T-cell (primary cell): ENCODE measurements around the gene FAT2. TPM values are rescaled to one million over a fixed set of nuclear protein-coding genes. Genes with fewer than 3 reads are reported as not detected.
"Not testable (repeated sequence)": the region's sequence is repeated elsewhere in the genome, so short reads cannot be mapped to it uniquely, and the experiment has no call there.

Experiments used
- ATAC-seq, 4 experiments: fragments of 200-7000 bp in 3 of 4; fragments of 150-1000 bp in 1 of 4; cut with Tn5 transposase; replicated peaks in 1 of 4; 1 replicate in 3 of 4; 2 replicates in 1 of 4; pipeline ENCODE4 v1.10.0; 2021; ENCODE audit warnings: moderate library complexity in 3 of 4, mild to moderate bottlenecking in 2 of 4, moderate number of reproducible peaks in 1 of 4
- CTCF ChIA-PET, 2 donors: fragments of 300-600 bp; sonication (Branson Sonifier 250); formaldehyde crosslinking; loops; one replicate each; lab custom pipeline; 2022; ENCODE audit warnings: antibody characterized with exemption in 2 of 2; lab: Charles Lee
- POLR2A ChIA-PET, 2 donors: fragments of 300-600 bp; sonication (Branson Sonifier 250); formaldehyde crosslinking; loops; one replicate each; lab custom pipeline; 2022; ENCODE audit warnings: antibody characterized with exemption in 2 of 2; lab: Charles Lee
- DNase-seq, 35 experiments: peaks; one replicate each; pipeline versions ENCODE4 v3.0.0 to v3.0.0-alpha.2; 2013 to 2023
- H3K27ac ChIP-seq: one replicate; pipeline ENCODE4 v1.5.1; 2013; ENCODE audit warnings: low read length
- H3K27me3 ChIP-seq, 2 experiments: replicated peaks in 1 of 2; 1 replicate in 1 of 2; 2 replicates in 1 of 2; pipeline versions ENCODE4 v1.6.1 to v1.7.0; 2013; ENCODE audit warnings: low read length in 1 of 2, mixed read lengths in 1 of 2; ENCODE audit not compliant: control insufficient read depth in 2 of 2, insufficient read depth in 2 of 2; ENCODE audit errors: extremely low read depth in 1 of 2
- H3K36me3 ChIP-seq, 2 donors: 1 replicate in 1 of 2; 2 replicates in 1 of 2; pipeline versions ENCODE4 v1.6.1 to v1.7.0; 2013; ENCODE audit warnings: low read length in 1 of 2; ENCODE audit not compliant: control insufficient read depth in 2 of 2, insufficient read depth in 1 of 2; ENCODE audit errors: extremely low read depth in 1 of 2
- H3K4me1 ChIP-seq, 2 experiments: 1 replicate in 1 of 2; 2 replicates in 1 of 2; pipeline versions ENCODE4 v1.6.1 to v1.7.0; 2013; ENCODE audit warnings: low read length in 2 of 2, mixed read lengths in 1 of 2; ENCODE audit not compliant: insufficient read depth in 2 of 2, control insufficient read depth in 1 of 2; ENCODE audit errors: extremely low read depth in 1 of 2
- H3K4me3 ChIP-seq, 2 donors: 1 replicate in 1 of 2; 2 replicates in 1 of 2; pipeline versions ENCODE4 v1.5.1 to v1.7.0; 2013; ENCODE audit warnings: mild to moderate bottlenecking in 2 of 2, low read length in 1 of 2, moderate library complexity in 1 of 2; ENCODE audit not compliant: control insufficient read depth in 1 of 2; ENCODE audit errors: extremely low read depth in 1 of 2
- H3K9me3 ChIP-seq: 2 replicates; pipeline ENCODE4 v1.7.0; 2013
- H3K27ac Mint-ChIP-seq, 2 donors: one replicate each; pipeline ENCODE4 v1.8.0; 2020 to 2021; ENCODE audit warnings: mild to moderate bottlenecking in 2 of 2, mixed read lengths in 2 of 2
- H3K27me3 Mint-ChIP-seq, 2 donors: one replicate each; pipeline ENCODE4 v1.8.0; 2021 to 2022; ENCODE audit warnings: mixed read lengths in 2 of 2
- H3K36me3 Mint-ChIP-seq: one replicate; pipeline ENCODE4 v1.8.0; 2021; ENCODE audit warnings: mixed read lengths
- H3K4me1 Mint-ChIP-seq, 3 donors: one replicate each; pipeline ENCODE4 v1.8.0; 2020 to 2022; ENCODE audit warnings: mixed read lengths in 3 of 3, mild to moderate bottlenecking in 1 of 3
- H3K4me3 Mint-ChIP-seq, 3 donors: one replicate each; pipeline ENCODE4 v1.8.0; 2020 to 2022; ENCODE audit warnings: mild to moderate bottlenecking in 3 of 3, mixed read lengths in 3 of 3, moderate library complexity in 3 of 3
- H3K9me3 Mint-ChIP-seq, 3 donors: one replicate each; pipeline ENCODE4 v1.8.0; 2020 to 2022; ENCODE audit warnings: mixed read lengths in 3 of 3
- WGBS: methylation state at CpG from one replicate; pipeline ENCODE4 v1.1.5; 2013; ENCODE audit warnings: missing lambda C conversion rate; ENCODE audit not compliant: insufficient coverage; 5-methylcytosine and 5-hydroxymethylcytosine counted together
- total RNA-seq, 35 experiments: library from RNA in 6 of 35; stranded (reverse) in 6 of 35; fragments of 120-200 nt in 1 of 35; gene quantifications; one replicate each; pipeline versions ENCODE4 v1.2.1 to v1.2.4 and lab custom pipeline; 2013 to 2026

FAT2 gene
- total RNA-seq, 5 donors from 2014 or later (not counting 1 experiment from before 2014, with no cell fraction given), result not detected

GRCh38 chr5:151592855-151593408 is 1.8 kb upstream of the FAT2 start:
- no peaks in the 10 kb centered on the region for H3K4me1 Mint-ChIP-seq
- POLR2A ChIA-PET, result no interaction called here

GRCh38 chr5:151589878-151590570 is 1.1 kb downstream of the FAT2 start:
- CTCF ChIA-PET, result no interaction called here
- Histone ChIP-seq H3K4me3 (no peak overlapping the region), H3K27me3 (peaks cover 0 to 8% of the 10 kb centered on the region in 2 experiments), H3K9me3 (no peaks in the 10 kb centered on the region), H3K4me1 (no peaks in the 10 kb centered on the region), H3K36me3 (no peaks in the 10 kb centered on the region), H3K27ac (no peak overlapping the region)
- H3K36me3 Mint-ChIP-seq, result no peaks in the 10 kb centered on the region
- peaks cover 0 to 2% of the 10 kb centered on the region in 2 donors for H3K27me3 Mint-ChIP-seq
- no peaks in the 10 kb centered on the region for H3K4me1 Mint-ChIP-seq
- H3K9me3 Mint-ChIP-seq, result no peaks in the 10 kb centered on the region
- no peak overlapping the region for H3K27ac Mint-ChIP-seq
- H3K4me3 Mint-ChIP-seq, result no peak overlapping the region
- DNase-seq (no peak), ATAC-seq (no peak)
- 74% methylated on average over 5 of the region's 6 CpGs for WGBS
- POLR2A ChIA-PET, result no interaction called here

More at GRCh38 chr5:151592855-151593408, 1.8 kb upstream of the FAT2 start:
- Mint-ChIP-seq H3K27ac (no peak overlapping the region), H3K36me3 (no peaks in the 10 kb centered on the region), H3K4me3 (no peak overlapping the region), H3K27me3 (peaks cover 0 to 1% of the 10 kb centered on the region in 2 donors), H3K9me3 (no peaks in the 10 kb centered on the region)
- ATAC-seq, result no peak
- DNase-seq, result no peak
- CTCF ChIA-PET, result no interaction called here
- Histone ChIP-seq H3K27me3 (peaks cover 0 to 7% of the 10 kb centered on the region in 2 experiments), H3K36me3 (no peaks in the 10 kb centered on the region), H3K4me1 (no peaks in the 10 kb centered on the region), H3K9me3 (no peaks in the 10 kb centered on the region), H3K27ac (no peak overlapping the region), H3K4me3 (no peak overlapping the region)
- WGBS, result 79% methylated on average over 8 of the region's 10 CpGs

- DNase-seq (no peak), ATAC-seq (no peak)
- H3K9me3 Mint-ChIP-seq, result no peaks in the 10 kb centered on the region
- no peaks in the 10 kb centered on the region for H3K9me3 ChIP-seq
- H3K4me3 Mint-ChIP-seq, result no peak overlapping the region
- 81% methylated on average over 3 of the region's 5 CpGs for WGBS
- no peaks in the 10 kb centered on the region for H3K4me1 ChIP-seq
- no peaks in the 10 kb centered on the region for H3K36me3 ChIP-seq
- H3K27ac Mint-ChIP-seq, result no peak overlapping the region
- H3K27ac ChIP-seq, result no peak overlapping the region
- no peaks in the 10 kb centered on the region for H3K4me1 Mint-ChIP-seq
- ChIA-PET POLR2A (no interaction called here), CTCF (no interaction called here)
- peaks cover 0 to 4% of the 10 kb centered on the region in 2 experiments for H3K27me3 ChIP-seq
- H3K4me3 ChIP-seq, result no peak overlapping the region
- H3K27me3 Mint-ChIP-seq, result peaks cover 0 to 3% of the 10 kb centered on the region in 2 donors
- H3K36me3 Mint-ChIP-seq, result no peaks in the 10 kb centered on the region
Measured at GRCh38 chr5:151587796-151588555, 3.2 kb downstream of the FAT2 start.

- H3K9me3 ChIP-seq, result no peaks in the 10 kb centered on the region
- no peaks in the 10 kb centered on the region for H3K36me3 ChIP-seq
- ATAC-seq, result no peak
- H3K4me1 Mint-ChIP-seq, result no peaks in the 10 kb centered on the region
- no peak overlapping the region for H3K4me3 ChIP-seq
- no peaks in the 10 kb centered on the region for H3K36me3 Mint-ChIP-seq
- ChIA-PET CTCF (no interaction called here), POLR2A (no interaction called here)
- no peaks in the 10 kb centered on the region for H3K9me3 Mint-ChIP-seq
- 84% methylated on average over 10 of the region's 10 CpGs for WGBS
- no peaks in the 10 kb centered on the region for H3K4me1 ChIP-seq
- H3K27me3 Mint-ChIP-seq, result peaks cover 0 to 2% of the 10 kb centered on the region in 2 donors
- no peak for DNase-seq
- H3K27ac ChIP-seq, result no peak overlapping the region
- H3K27ac Mint-ChIP-seq, result no peak overlapping the region
- no peak overlapping the region for H3K4me3 Mint-ChIP-seq
- H3K27me3 ChIP-seq, result peaks cover 0 to 3% of the 10 kb centered on the region in 2 experiments
Measured at GRCh38 chr5:151585970-151586369, 5.2 kb downstream of the FAT2 start.

- H3K36me3 ChIP-seq, H3K4me1 ChIP-seq, POLR2A ChIA-PET, CTCF ChIA-PET, ATAC-seq, H3K36me3 Mint-ChIP-seq, H3K27me3 ChIP-seq, H3K27ac ChIP-seq, H3K4me3 ChIP-seq, DNase-seq, H3K4me1 Mint-ChIP-seq, H3K4me3 Mint-ChIP-seq, H3K27me3 Mint-ChIP-seq, H3K9me3 Mint-ChIP-seq, H3K9me3 ChIP-seq, H3K27ac Mint-ChIP-seq: not testable (repeated sequence)
- WGBS, result no CpG with 5 or more reads among the region's 4 CpGs
Measured at GRCh38 chr5:151585344-151585743, 5.8 kb downstream of the FAT2 start.

- no peaks in the 10 kb centered on the region for H3K36me3 ChIP-seq
- H3K27me3 ChIP-seq, result peaks cover 0 to 7% of the 10 kb centered on the region in 2 experiments
- H3K4me3 ChIP-seq, result no peak overlapping the region
- POLR2A ChIA-PET, result no interaction called here
- H3K4me3 Mint-ChIP-seq, result no peak overlapping the region
- ATAC-seq, result no peak
- no peak overlapping the region for H3K27ac Mint-ChIP-seq
- no peaks in the 10 kb centered on the region for H3K4me1 Mint-ChIP-seq
- H3K9me3 ChIP-seq, result no peaks in the 10 kb centered on the region
- peaks cover 0 to 2% of the 10 kb centered on the region in 2 donors for H3K27me3 Mint-ChIP-seq
- 90% methylated on average over 11 of the region's 14 CpGs for WGBS
- CTCF ChIA-PET, result interaction anchor here in 1 of 2 donors (0.7 kb wide), 1 partner anchor 35 kb away, joined by 6 read pairs; no protein-coding TSS in a partner anchor
- H3K27ac ChIP-seq, result no peak overlapping the region
- H3K36me3 Mint-ChIP-seq, result no peaks in the 10 kb centered on the region
- no peaks in the 10 kb centered on the region for H3K4me1 ChIP-seq
- no peaks in the 10 kb centered on the region for H3K9me3 Mint-ChIP-seq
- no peak for DNase-seq
Measured at GRCh38 chr5:151584057-151584937, 6.8 kb downstream of the FAT2 start.
